GM21367 (cell line): ENCODE data around the gene FHIT.

Source experiments
- ATAC-seq: cut with Tn5 transposase; IDR thresholded peaks from one replicate; pipeline ENCODE4 v1.9.1; 2021; ENCODE audit not compliant: unreplicated experiment

The FHIT gene

GRCh38 chr3:61172684-61173083, 78.6 kb downstream of the FHIT start:
- ATAC-seq: no peak

DNA sequence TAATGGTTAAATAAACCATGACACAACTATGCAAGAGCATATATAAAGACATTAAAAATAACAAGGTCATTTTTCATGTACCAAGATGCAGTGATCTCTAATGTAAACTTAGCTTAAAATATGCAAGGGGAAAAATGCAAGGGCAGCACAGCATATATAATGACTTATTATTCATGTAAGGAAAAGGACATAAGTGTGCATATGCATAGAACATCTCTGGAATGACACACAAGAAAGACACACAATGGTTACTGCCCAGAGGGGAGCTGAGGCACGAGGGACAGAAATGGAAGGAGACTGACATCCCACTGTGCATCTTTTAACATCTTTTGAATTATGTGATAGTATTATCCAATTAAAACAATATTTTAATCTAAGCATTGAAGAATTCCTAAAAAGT, 79.0 kb downstream of the FHIT start:
- no peak for ATAC-seq

DNA sequence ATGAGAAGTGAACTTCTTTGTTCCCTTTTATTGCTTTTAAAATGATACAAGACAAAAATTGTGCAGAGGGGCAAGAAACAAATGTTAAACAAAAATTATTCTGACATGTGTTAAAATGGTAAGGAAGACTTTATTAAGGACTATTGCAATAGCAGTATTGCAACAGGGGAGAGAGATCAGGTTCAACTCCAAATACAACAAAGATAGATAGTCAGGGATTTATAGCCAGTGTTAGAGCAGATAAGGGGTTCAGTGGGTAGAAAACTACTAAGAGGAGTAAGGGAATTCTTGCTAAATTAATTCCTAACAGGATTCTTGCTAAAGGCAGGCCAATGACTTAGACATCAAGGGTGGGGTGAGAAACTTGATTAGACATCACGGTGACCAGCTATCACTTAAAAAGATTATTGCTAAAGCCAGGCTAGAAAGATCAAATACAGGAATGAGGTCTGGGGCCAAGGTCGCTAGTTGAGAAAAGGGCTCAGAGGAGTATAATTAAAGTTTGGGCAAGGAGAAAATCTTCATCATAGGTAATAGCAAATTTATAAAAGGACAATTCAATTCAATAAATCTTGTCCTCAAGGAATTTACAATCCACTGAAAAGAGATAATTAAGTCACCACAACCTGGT, 81.5 kb downstream of the FHIT start:
- ATAC-seq: no peak

DNA sequence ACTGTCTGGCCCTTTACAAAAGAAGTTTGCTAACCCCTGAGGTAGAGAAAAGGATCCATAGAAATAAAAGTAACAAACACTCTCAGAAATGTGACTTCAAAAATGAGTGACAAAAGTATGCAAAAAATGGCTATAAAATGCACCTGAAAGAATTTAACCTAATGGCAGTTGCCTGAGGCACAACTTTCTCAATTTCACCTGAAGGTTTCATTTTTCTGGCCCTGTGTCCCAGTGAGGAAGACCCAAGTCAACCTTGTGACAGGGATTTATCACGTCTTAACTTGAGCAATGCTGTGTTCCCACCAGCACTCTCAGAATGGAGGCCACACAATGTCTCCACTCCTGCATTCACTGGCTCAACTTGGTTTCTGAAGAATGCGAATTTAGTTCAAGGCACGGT, 83.0 kb downstream of the FHIT start:
- no peak for ATAC-seq

DNA sequence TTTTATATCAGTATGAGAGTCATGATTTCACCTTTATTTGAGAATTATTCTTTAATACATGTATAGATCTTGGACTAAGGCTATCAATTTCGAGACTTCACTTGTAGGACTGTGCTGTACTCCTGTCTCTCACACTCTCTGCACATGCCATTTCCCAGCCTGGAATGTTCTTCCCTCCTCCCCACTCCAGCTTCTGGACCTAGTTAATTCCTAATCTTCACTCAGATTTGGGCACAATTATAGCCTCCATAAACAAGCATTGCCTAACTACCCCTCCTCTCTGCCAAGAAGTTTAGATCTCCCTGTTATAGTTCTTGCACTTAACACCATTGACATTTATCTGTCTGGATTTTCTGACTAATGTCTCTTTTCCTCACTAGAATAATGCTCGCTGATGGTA, 88.3 kb downstream of the FHIT start:
- ATAC-seq: no peak

GRCh38 chr3:61158667-61159066, 92.6 kb downstream of the FHIT start:
- ATAC-seq: no peak

DNA sequence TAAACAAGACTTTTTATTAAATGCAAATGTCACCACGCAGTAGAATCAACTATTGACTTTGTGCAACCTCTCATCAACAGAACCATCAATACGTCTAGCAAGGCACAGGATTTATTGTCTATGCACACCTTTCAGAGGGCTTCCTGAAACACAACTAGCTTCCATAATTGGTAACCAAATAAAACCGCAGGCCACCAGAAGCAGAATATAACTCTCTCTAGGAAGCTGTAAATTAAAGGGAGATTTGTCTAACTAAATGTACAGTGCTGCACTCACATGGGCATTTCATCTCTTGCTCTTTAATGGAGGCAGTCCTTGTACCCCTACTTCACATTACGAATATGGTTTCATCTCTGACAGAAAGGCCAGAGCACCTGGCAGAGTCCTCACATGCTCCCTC, 93.0 kb downstream of the FHIT start:
- ATAC-seq: no peak

DNA sequence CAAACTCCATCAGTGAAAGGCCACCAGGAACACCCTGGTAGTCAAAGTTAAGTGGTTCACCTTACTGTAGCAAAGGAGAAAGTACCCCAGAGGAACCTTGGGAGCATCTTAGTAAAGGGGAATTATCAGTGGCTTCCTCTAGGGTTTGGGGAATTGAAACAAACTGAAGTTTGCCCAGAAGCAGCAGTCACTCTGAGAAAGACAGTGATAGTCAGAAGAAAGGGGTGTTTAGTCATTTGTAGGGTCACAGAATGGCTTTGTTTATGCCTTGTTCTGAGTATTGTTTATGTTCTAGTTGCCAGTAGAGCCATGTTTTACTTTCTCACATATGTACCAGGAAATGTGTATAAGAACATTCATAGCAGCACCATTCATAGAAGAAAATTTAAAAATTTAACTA, 93.8 kb downstream of the FHIT start:
- ATAC-seq: peak; percentile 52

DNA sequence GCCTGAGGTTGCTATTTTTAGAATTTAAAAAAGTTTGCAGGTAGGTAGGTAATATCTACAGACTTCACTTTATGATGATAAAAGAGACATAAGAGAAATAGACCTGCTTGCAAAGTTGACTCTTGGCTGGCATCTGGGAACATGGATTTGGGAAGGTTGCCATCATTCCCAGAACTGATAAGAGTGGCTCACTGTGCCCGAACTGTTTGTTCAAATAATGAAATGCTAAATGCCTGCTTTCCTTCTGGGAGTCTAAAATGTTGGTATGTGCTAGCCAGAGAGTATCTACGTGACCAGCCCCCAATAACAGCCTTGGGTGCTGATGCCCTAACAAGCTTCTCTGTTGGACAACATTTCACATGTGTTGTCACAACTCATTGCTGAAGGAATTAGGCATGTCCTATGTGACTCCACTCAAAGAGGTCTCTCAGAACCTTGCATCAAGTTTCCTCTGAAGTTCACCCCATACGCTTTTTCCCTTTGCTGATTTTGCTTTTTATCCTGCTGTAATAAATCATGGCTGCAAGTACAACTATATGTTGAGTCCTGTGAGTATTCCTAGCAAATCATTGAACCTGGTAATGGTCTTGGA, 95.5 kb downstream of the FHIT start:
- ATAC-seq: no peak

GRCh38 chr3:61154457-61155198, 96.6 kb downstream of the FHIT start:
- no peak for ATAC-seq

DNA sequence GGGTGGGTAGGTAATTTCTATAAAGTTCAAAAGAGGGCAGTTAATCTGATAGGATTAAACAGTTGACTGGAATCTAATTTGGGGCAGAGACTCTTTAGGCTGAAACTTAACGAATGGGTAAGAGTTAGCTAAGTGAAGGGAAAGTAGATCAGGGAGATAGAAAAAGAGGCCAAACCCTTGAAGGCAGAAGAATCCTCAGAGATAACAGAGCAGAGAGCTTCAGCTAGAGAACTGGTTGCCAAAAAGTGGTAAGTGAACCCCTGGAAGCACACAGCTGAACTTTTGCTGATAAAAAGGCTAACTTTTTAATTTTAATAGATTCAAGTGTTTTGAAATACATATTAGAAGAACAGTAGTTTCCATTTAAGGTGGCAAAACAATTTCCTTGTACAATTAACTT, 99.2 kb downstream of the FHIT start:
- ATAC-seq: no peak

DNA sequence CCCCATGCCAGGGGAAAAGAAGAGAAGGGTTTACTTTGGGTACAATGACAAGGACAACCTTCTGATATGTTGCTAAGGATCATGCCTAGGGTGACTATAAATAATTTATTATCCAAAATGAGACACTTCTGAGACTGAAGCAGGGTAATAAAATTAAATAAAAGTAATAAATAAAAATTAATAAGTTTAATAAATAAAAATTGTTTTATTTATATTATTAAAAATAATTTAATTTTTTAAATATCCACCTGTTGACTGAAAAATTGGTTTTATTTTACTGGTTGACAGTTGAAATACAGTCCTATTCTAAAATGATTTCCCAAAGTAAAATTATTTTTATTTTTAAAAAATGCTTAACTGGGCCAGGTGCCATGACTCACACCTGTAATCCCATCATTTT, 102.0 kb downstream of the FHIT start:
- no peak for ATAC-seq

DNA sequence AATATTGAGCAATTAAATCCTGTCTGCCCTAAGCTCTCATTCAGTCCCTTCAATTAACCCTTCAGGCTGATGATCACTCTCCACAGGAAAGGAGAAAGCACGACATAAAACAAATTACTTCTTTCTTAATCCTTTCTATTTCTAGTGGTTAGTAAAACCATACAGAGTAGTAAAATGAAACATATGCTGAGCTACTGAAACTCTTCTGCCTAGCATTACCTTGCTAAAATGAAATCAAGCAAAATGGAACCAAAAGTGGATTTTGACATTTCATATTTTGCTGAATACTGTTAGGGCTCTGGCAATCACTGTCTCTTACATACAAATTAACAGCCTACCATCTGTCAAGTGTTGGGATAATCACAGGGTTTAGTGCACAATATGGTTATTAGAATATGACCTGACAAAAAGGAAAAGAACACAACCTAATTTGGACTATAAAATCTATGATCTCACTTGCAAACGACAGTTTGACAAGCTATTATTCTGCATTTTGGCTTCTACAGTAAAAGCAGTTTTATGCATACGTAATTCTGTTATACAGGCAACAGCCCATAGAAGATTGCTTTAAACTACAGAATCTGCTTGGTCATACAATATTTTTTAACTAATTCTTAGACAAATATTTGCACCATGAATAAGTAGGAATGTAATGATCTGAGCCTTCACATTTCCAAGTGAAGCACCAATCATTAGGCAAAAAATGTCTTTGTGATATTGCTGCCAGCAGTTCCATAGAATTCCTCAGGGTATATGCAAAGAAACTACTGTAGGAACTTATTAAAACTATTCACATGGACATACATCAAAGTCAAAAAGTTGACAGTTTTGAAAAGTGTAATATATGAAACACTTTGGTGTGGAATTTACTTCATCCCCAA, 105.0 kb downstream of the FHIT start:
- no peak for ATAC-seq

DNA sequence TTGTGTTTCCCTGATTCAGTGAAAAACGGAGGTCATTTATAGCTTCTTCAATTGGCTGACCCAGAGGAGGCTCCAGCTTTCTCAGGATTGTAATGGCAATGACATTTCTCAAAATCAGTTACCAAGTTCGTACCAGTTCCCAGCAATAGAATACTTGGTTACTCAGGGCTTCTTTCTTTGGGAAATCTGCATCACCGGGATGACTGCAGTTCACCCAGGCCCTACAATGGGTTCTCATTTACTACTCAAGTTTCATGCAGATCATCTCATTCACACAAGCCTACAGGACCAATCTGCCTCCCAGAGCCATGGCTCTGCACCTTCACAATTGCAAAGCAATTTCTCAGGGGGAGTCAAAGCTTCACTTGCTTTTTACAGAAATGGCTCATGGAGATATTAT, 109.6 kb downstream of the FHIT start:
- no peak for ATAC-seq

DNA sequence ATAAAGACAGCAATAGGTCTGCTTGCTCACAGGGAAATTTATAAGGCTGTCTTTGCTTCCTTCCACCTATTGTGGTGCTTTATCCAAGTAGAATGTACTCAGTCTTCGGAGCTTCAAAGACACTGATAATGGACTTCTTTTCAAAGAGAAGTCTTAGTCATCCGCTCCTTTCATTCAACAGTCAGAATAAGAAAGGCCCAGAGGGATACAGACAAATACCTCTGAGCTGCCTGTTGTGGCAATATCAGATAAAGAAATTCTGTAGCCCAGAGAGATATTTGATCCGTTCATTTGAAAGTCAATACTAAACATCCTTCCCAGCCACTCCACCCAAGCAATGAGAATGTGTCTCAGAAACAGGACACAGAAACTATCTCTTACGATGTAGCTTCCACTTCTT, 110.0 kb downstream of the FHIT start:
- no peak for ATAC-seq

- ATAC-seq: no peak
Observed at GRCh38 chr3:61139686-61140085, 111.6 kb downstream of the FHIT start.

GRCh38 chr3:61138401-61138800, 112.9 kb downstream of the FHIT start:
- no peak for ATAC-seq

GRCh38 chr3:61136191-61136590, 115.1 kb downstream of the FHIT start:
- ATAC-seq: no peak

DNA sequence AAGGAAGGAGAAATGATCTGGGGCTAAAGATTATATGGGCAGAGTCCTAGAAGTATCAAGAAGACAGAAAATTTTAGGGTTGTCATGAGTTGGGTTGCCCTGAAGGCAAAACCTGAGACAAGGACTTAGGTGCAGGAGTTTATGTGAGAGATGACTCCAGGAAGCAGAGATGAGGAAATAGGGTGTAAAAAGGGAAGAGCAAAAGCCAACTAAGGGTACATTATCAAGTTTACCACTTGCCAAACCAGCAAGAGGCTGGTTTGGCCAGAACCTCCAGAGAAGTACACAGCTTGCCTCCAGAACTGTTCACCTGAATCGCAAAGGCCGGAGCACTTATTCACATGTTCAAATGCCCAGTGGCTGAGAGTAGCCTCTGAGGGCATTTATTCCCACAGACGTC, 116.7 kb downstream of the FHIT start:
- no peak for ATAC-seq

DNA sequence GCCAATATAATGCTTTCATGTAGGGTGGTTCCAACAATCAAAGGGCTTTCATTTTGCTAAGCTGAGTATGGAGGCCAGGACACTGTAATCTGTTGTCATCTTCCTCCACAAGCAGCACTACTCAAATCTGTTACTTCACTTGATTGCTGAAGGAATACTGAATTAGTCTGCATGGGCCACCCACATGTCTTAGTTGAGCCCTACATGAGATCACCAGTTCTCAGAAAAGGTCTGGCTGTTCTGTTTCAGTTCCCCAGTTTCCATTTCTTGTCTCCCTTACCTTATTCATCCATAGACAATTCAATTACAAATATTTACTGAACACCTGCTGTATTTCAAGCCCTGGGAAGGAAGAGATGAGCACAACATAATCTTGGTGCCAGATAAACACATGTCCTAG, 119.2 kb downstream of the FHIT start:
- no peak for ATAC-seq

DNA sequence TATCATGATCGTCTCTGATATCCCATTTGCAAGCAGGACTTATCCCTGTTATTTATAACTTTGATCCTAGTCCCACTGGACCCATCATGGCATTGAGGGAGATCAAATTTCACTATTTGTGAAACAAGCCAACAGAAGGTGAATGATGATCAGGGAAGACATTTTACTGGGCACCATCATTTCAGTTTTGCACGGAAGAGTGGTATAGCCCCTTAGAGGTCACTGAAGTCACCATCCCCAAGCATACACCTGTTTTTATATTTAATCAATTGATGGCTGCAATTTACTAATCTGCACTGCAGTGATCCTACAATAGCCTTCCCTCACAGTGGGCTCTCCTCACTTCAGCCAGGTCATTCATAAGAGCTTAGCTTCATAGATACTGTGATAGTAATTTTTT, 132.4 kb downstream of the FHIT start:
- no peak for ATAC-seq
